SK-MEL-5 (cell line): ENCODE measurements around the gene MAD1L1. TPM values are rescaled to one million over a fixed set of nuclear protein-coding genes. Genes with fewer than 3 reads are reported as not detected.

Experiments
- DNase-seq: peaks from one replicate; pipeline ENCODE4 v3.0.0-alpha.2; 2016; ENCODE audit warnings: low read depth, low spot score
- in situ Hi-C: cut with HindIII; loops from 2 replicates; pipeline ENCODE4 v1.10.0; 2016; ENCODE audit warnings: low sequenced_read_pairs, high pct_unique_total_duplicates, low pct_unique_long_range_greater_than_20kb
- total RNA-seq: library from RNA; depleted of rRNA; stranded (reverse); fragments of >200 nt; shearing (Covaris generic); gene quantifications from 2 replicates; pipeline ENCODE4 v1.2.3, GENCODE V29; 2014

The MAD1L1 gene
- total RNA-seq, 1 experiment from 2014 or later, result 204 TPM

- no peak for DNase-seq
- in situ Hi-C loops, result no loop called here
Measured at GRCh38 chr7:2124604-2125345, 108.0 kb downstream of the MAD1L1 start.

GRCh38 chr7:2123916-2124315 is 108.8 kb downstream of the MAD1L1 start:
- DNase-seq, result no peak
- in situ Hi-C loops, result no loop called here

DNA sequence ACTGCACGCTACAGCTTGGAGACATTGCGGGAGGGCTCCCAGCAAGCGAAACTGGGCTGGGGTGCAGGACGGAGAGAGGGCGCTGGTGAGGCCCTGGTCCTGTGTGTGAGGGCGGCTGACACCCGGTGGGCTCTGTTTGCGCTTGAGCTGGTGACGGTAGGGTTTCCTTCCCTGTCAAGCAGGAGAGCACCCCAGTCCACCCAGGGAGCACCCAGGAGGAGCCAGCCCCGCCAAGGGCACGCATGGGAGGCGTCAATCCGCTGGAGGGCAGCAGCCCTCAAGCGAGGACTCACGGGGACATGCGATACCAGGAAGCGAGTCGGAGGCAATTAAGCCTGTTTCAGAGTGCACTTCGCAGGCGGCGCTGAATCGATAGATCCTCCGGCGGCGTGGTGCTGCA is 109.4 kb downstream of the MAD1L1 start:
- in situ Hi-C loops, result no loop called here
- no peak for DNase-seq

DNA sequence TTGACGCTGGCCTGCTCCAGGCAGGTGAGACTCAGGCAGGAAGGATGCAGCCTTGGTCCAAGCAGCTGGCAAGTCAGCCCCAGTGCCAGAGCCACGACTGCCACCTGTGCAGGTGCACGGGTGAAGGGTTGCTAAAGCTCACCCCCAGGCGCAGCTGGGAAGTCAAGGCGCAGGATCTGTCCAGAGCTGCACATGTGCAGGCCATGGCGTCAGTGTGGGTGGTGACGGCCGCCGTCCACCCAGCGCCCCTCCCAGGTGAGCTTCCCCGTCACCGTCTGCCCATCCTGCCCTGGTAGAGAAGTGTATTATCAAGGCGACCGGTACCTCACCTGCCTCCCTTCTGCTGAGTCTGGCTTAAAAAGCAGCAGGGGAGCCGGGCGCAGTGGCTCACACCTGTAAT is 110.1 kb downstream of the MAD1L1 start:
- no peak for DNase-seq
- in situ Hi-C loops, result no loop called here

GRCh38 chr7:2120841-2121830 is 111.6 kb downstream of the MAD1L1 start:
- no peak for DNase-seq
- in situ Hi-C loops, result no loop called here

GRCh38 chr7:2120251-2120660 is 112.5 kb downstream of the MAD1L1 start:
- DNase-seq, result no peak

GRCh38 chr7:2118630-2119190 is 114.0 kb downstream of the MAD1L1 start:
- DNase-seq, result no peak
- in situ Hi-C loops, result no loop called here

More at GRCh38 chr7:2120251-2120660, 112.5 kb downstream of the MAD1L1 start:
- in situ Hi-C loops, result no loop called here

DNA sequence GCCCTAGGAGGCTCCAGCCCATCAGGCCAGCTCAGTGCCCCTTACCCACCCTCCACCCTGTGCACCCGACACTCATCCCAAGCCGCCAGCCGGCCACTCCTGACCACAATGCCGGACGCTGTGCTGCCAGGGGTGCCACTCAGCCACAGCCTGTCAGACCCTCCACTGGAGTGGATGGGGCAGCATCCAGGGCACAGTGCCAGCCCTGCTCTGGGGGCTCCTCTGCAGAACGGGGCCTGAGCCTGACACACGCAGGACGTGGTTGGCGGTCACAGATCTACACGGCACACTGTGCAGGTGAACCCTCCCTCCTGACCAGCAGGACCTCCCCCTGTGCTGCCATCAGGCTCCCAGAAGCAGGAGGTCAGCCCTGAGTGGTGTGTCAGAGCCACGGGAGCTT is 114.7 kb downstream of the MAD1L1 start:
- no peak for DNase-seq
- in situ Hi-C loops, result no loop called here

- in situ Hi-C loops, result no loop called here
- DNase-seq, result no peak
Measured at GRCh38 chr7:2117646-2118045, 115.1 kb downstream of the MAD1L1 start.

DNA sequence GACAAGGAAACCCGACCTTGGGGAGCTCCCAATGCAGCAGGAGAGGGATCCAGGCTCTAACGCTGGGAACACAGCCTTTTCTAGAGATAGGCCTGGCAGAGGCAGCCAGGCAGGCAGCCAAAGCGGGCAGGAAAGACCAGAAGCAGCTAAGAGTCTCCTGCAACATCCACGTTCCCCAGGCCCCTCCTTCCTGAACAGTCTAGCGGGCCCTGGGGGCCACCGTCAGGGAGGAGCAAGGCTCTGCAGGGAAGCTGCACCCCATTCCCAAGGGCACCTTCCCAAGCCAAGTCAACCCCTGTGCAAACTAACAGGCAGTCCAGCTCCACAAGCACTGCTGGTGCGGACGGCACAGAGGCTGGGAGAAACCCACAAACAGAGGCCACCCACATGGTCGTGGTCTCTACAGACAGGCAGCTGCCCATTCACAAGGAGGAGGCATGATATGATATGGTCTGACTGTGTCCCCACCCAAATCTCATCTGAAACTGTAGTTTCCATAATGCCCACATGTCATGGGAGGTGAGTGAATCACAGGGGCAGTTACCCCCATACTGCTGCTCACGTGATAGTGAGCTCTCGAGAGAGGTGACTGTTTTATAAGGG is 115.7 kb downstream of the MAD1L1 start:
- in situ Hi-C loops, result no loop called here
- DNase-seq, result no peak

- in situ Hi-C loops, result no loop called here
- no peak for DNase-seq
Measured at GRCh38 chr7:2116448-2116810, 116.3 kb downstream of the MAD1L1 start.

DNA sequence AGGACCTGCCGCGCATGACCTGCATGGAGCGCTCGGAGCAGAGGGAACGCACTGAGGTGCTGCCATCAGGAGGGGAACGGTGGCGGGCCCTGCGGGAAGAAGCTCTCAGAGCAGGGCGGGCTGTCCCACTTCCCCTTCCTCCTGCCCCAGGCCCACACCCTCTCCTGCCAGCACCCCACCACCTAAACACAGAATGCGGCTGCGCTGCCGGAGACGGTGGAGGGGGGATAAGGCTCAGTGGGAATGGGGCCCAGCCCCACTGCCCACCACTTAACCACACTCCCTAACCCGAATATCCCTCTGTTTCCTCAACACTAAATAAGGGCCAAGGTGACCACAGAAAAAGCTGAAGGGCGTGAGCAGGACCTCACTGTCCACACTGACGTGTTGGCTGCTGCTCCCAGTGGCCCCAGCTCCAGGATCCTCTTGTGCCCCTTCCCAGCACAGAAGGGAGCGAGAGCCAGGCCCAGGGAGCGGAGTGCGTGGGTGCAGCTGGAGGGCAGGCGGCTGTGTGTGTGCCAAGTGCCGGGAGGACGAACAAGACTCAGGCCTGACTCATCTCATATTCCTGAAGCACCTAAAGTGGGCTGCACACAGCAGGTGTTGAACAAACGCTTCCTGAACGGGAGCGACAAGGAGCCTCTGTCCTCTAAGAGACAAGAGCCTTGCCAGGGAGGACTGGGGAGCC is 116.8 kb downstream of the MAD1L1 start:
- in situ Hi-C loops, result no loop called here
- DNase-seq, result no peak

- DNase-seq, result no peak
- in situ Hi-C loops, result no loop called here
Measured at GRCh38 chr7:2114926-2115759, 117.6 kb downstream of the MAD1L1 start.

GRCh38 chr7:2114052-2114451 is 118.7 kb downstream of the MAD1L1 start:
- in situ Hi-C loops, result no loop called here
- no peak for DNase-seq

DNA sequence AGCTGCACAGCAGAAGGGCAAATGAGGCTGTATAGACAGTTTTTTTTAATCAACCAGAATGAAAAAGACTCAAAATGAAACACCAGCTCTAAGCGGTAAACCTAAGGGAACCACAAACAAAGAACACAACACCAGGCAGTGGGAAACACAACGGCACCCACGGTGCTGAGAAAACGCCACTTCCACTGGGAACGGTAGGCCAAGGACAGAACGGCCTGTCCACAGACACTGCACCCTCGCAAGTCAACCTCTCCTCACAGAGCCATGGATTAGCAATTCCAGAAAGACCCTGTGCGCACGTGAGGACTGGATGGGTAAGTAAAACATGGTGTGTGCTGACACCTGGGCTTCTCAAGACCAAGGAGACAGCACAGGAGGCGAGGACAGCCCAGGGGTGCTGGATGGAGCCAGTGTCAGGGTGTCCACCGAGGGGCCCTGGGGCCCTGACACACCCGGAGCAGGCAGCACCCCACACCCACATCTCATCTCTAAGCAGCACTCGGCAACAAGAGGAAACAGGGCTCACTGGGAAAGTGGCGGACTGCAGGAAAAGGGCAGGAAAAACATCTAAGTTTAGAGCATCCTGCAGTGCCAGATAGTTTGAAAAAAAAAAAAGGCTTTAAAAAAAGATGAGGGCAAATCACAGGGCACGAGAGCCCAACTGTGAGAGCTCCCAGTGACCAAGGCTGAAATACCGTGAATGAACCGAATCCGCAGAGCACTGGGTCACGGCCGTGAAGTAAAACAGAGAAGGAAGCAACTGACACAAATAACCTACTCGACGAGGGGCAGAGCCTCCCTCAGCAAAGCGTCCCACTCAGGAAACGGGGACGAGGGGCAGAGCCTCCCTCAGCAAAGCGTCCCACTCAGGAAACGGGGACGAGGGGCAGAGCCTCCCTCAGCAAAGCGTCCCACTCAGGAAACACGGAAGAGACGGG is 120.2 kb downstream of the MAD1L1 start:
- no peak for DNase-seq
- in situ Hi-C loops, result no loop called here

DNA sequence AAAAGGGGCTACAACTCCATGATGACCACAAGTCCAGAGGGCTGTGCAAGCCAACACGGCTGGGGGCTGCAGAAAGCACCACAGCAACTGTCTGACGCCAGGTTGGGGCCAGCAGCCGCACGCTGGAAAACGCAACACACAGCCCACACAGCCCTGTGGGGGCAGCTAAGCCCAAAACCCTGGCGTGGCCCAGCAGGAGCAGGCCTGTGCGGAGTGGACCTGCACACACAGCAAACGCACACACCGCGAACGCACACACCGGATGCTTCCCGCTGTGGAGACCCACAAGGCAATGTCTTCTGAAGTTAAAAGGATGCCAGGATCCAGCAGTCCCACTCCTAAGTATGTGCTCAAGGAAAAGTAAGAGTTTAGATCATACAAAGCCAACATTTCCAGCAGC is 121.2 kb downstream of the MAD1L1 start:
- no peak for DNase-seq
- in situ Hi-C loops, result no loop called here
